ENCODE measurements around the gene LINGO3.
"Not testable (repeated sequence)": the region's sequence is repeated elsewhere in the genome, so short reads cannot be mapped to it uniquely, and the experiment has no call there.

Gene LINGO3

DNA sequence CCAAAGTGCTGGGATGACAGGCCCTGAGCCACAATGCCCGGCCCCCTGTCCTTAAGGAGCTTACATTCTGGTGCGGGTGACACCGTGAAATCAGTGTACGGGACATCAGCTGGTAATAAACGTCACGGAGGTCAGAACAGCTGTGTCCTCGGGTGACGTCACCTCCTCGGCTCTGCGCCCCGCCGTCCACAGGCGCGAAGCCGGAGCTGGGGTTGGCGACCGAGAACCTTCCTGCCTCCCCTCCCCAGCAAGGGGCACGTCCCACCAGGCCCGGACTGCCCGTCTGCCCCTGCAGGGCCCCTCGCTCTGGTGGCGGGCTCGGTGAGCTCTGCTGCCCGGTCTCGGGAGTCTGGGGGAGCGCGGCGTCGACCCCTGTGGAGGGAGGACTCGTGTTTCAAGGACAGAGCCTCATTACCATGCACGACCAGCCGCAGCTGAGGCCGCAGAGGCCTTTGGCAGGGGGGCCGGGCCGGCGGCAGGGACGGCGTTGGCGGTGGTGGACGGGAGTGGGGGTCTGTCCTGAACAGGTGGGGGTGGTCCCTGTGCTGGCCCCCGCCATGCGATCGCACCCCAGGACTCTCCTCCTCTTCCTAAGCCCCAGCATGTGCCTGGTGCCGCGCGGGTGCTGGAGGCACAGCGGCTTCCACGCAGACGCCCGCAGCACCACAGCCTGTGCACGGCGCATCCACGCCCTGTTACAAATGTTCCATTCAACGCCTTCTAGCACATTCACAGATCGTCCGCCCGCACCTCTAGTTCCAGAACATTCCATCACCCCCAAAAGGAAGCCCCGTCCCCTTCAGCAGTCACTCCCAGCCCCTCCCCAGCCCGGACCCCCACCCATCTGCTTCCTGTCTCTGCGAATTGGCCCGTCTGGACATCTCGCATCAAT lies 5.4 kb downstream of the LINGO3 start:
- DNase-seq, result no peak

DNA sequence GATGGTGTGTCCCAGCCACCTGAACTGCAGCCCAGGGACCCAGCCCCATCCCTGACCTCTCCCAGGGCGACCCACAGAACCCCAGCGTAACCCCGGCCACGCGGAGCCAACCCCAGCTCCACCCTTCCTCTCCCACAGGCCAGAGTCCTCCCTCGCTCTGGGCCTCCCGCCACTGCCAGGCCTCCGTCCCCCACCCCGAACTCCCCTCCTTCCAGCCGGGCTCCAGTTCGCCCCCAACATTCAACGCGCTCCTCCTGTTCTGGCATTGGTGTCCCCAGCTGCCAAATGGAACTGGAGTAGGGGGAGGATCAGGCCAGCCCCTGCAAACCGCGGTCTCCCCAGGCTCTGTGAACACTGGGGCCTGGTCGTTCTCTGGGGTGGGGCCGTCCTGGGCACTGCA lies 7.4 kb downstream of the LINGO3 start:
- DNase-seq, result no peak

DNA sequence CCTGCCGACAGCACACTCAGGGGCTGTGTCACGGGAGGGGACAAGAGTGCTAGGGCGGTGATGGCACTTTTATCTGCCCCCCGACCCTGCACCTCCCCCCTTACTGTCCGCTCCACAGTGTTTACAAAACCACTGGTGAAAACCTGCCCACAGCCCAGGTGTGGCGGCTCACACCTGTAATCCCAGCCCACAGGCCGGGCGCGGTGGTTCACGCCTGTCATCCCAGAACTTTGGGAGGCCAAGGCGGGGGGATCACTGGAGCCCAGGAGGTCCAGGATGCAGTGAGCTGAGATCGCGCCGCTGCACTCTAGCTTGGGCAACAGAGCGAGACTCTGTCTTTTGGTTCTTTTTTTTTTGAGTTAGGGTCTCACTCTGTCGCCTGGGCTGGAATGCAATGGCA lies 11.8 kb downstream of the LINGO3 start:
- no peak for DNase-seq

- DNase-seq, result peak; percentile 40
Measured at GRCh38 chr19:2294687-2295335, 13.1 kb downstream of the LINGO3 start.

DNA sequence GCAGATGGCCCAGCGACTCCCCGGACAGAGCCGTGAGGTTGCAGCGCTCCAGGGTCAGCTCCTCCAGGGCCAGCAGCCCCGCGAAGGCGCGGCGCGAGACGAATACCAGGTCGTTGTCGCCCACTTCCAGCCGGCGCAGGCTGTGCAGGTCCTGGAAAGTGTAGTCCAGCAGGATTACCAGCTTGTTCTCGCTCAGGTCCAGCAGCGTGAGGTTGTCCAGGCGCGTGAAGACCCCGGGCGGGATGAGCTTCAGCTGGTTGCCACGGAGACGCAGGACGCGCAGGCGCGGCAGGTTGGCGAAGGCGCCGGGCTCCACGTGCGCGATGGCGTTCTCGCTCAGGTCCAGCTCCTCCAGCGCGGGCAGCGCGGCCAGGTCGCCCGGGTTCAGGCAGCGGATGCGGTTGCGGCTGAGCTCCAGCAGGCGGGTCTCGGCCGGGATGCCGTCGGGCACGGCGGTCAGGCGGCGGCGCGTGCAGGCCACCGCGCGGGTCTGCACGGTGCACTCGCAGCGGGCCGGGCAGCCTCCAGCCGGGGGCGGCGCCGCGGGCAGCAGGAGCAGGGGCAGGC lies 16.7 kb downstream of the LINGO3 start:
- DNase-seq, result no peak

DNA sequence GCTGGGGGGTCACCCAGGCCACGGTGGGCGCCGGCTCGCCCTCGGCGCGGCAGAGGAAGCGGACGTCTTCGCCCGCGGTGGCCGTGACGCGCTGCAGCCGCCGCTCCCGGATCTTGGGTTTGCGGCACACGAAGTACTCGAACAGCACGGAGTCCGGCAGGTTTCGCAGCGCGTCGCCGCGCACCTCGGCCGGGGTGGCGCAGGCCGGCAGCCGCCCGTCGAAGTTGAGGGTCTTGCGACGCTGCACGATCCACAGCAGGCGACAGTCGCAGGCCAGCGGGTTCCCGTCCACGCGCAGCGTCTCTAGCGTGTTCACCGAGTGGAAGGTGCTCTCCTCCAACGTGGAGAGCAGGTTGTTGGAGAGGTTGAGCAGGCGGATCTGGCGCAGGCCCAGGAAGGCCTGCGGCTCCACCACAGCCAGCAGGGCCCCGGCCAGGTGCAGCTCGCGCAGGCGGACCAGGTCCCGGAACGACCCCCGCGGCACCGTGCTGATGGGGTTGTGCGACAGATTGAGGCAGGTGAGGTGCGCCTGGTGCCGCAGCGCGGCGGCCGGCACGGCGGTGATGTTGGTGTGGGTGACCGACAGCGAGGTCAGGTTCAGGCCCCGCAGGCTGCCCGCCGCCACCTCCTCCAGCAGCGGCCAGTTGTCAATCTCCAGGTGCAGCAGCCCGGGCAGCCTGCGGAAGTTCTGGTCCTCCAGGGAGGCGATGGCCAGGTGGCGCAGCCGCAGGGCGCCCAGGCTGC lies 17.3 kb downstream of the LINGO3 start:
- DNase-seq, result no peak

DNA sequence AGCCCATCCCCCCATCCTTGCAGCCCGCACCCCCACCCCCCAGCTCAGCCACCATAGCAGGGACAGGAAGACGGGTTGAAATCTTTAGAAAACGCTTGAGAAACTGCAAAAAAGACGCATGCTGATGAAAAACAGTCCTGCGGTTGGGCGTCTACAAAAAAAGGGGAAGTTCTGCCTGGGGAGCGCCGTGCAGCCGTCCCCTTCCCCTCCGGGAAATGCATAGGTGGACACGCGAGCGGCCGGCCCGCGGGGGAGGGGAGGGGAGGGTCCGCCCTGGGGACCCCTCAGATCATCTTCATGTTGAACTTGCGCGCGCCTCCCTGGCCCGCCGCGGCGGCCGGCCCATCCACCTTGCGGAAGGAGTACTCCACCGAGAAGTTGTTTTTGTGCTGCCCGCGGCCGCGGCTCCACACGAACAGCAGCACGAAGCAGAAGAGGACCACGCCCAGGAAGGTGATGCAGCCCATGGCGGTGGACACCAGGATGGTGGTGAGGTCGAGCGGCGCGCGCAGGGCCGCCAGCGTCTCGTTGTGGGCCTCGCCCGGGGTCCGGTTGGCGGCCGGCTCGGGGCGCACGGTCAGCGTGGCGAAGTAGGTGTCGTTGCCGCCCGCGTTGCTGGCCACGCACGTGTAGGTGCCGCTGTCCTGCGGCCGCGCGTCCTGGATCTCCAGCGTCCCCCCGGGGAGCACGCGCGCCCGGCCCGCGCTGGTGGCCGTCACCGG lies 18.1 kb downstream of the LINGO3 start:
- no peak for DNase-seq

DNA sequence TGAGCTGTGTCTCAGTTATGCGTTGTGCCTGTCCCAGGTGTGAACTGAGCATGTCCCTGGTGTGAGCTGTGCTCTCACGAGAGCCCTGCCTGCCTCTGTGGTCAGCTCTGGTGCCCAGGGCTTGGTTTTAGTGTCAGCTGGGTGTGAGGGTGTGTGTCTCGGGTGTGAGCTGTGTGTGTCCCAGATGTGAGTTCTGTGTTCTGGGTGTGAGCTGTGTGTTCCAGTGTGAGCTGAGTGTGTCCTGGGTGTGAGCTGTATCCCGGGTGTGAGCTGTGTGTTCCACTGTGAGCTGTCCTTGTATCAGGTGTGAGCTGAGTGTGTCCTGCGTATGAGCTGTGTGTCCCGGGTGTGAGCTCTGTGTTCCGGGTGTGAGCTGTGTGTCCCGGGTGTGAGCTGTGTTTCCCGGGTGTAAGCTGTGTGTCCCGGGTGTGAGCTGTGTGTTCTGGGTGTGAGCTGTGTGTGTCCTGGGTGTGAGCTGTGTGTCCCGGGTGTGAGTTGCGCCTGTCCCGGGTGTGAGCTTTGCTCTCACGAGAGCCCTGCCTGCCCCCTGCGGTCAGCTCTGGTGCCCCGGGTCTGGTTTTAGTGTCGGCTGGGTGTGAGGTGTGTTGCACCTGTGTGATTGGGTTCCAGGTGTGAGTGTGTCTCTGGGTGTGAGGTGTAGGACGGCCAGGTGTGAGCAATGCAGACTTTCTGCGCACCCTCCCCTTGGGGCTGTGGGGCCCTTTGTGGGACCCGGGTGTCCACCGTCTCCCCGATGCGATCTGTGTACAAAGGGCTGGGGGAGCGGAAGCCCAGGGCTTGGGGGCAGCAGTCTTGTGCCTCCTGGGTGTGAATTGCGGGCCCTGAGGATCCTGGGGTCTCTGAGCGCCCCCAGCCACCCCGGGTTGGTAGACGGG lies 18.9 kb downstream of the LINGO3 start:
- no peak for DNase-seq

GRCh38 chr19:2288338-2288817 lies 19.6 kb downstream of the LINGO3 start:
- no peak for DNase-seq

DNA sequence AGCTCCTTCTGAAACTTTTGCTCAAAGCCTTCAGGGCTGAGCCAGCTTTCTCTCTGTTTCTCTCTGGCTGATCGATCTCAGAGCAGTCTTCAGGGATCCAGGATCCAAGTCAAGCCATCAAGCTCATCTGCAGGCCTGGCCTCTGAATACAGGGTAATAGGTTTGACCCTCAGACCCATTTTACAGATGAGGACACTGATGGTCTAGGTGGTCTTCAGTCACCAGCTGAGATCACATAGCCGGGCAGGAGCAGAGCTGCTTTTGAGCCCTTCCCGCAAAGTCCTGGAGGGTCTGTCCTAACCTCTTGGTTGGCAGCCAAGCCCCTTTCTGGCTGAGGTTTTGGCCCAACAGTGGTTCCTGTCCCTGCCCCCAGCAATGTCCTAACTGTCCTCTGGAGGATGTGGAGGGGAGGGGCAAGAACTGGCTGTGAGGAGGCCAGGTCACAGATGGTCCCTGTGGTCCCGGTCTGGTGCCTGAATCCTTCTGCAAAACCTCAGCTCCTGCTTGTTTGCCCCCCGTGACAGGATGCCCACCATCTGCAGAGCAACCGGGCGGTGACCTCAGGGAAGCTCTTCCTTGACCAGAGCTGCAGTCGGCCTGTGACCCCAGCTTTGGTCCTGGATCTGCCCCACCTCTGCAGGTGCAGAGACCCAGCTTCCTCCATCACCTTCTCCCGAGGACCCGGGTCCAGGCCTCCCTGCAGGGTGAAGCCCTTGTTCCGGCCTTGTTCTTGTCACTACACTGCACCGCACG lies 20.2 kb downstream of the LINGO3 start:
- DNase-seq, result no peak

- no peak for DNase-seq
Measured at GRCh38 chr19:2286402-2287140, 21.4 kb downstream of the LINGO3 start.

- DNase-seq, result no peak
Measured at GRCh38 chr19:2283835-2284507, 24.0 kb downstream of the LINGO3 start.

DNA sequence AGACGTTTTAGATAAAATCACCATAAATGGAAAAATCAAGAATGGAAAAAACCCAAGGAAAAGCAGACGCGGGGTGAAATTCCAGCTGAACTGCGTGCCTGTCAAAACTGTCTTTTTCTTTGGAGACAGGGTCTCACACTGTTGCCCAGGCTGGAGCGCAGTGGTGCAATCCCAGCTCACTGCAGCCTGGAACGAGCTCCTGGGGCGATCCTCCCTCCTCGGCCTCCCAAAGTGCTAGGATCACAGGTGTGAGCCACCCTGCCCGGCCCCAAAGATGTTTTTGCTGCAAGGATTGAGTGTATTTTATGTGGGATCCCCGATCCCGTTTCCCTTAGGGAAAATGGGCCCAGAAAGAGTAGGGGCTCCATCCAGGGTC lies 25.1 kb downstream of the LINGO3 start:
- no peak for DNase-seq

- no peak for DNase-seq
Measured at GRCh38 chr19:2282062-2282861, 25.7 kb downstream of the LINGO3 start, which contains the start of gene PEAK3. TSS of gene PEAK3 (minus strand) at chr19:2282175. CDS start at chr19:2280931, 1,244 bp downstream.

- not testable (repeated sequence) for DNase-seq
Measured at GRCh38 chr19:2281265-2282061, 26.5 kb downstream of the LINGO3 start.

- DNase-seq, result no peak
Measured at GRCh38 chr19:2280633-2281264, 27.2 kb downstream of the LINGO3 start.
